HFFc6 (cell line): ENCODE results near the gene IGFN1. TPM values are rescaled to one million over a fixed set of nuclear protein-coding genes. Genes with fewer than 3 reads are reported as not detected.

ENCODE experiments used
- DNase-seq: peaks from one replicate; pipeline ENCODE4 v3.0.0-alpha.2; 2018
- H3K27ac Mint-ChIP-seq: 2 replicates; pipeline ENCODE4 v1.8.0; 2020; ENCODE audit warnings: mild to moderate bottlenecking, mixed read lengths
- H3K27me3 Mint-ChIP-seq: 2 replicates; pipeline ENCODE4 v1.8.0; 2021; ENCODE audit warnings: mild to moderate bottlenecking, moderate library complexity, mixed read lengths; ENCODE audit not compliant: insufficient read depth
- H3K36me3 Mint-ChIP-seq: 2 replicates; pipeline ENCODE4 v1.8.0; 2021; ENCODE audit warnings: low read depth, mixed read lengths
- H3K4me1 Mint-ChIP-seq: 2 replicates; pipeline ENCODE4 v1.8.0; 2020; ENCODE audit warnings: low read depth, mixed read lengths
- H3K4me3 Mint-ChIP-seq: 2 replicates; pipeline ENCODE4 v1.8.0; 2020; ENCODE audit warnings: mild to moderate bottlenecking, moderate library complexity, mixed read lengths
- H3K9me3 Mint-ChIP-seq: 2 replicates; pipeline ENCODE4 v1.8.0; 2020; ENCODE audit warnings: mild to moderate bottlenecking, mixed read lengths
- CTCF ChIP-seq: fragments of 200-600 bp; sonication (generic); IDR thresholded peaks from 2 replicates; pipeline ENCODE4 v1.5.0; 2021; ENCODE audit warnings: antibody characterized with exemption, mild to moderate bottlenecking
- total RNA-seq, 6 experiments: library from RNA; stranded (reverse); fragmentation: NEBNext Ultra II Directional; extraction: Animal tissue kit (Norgen Biotek cat#: 25700); gene quantifications; 2 replicates in 1 of 6; 3 replicates in 5 of 6; pipeline ENCODE4 v1.2.3, GENCODE V29; 2021

IGFN1 gene
- total RNA-seq, 6 experiments from 2014 or later, result not detected

- Mint-ChIP-seq H3K4me1 (peaks cover 17% of the 10 kb centered on the region), H3K4me3 (no peak overlapping the region), H3K27ac (no peak overlapping the region), H3K27me3 (peaks cover 23% of the 10 kb centered on the region), H3K36me3 (no peaks in the 10 kb centered on the region), H3K9me3 (no peaks in the 10 kb centered on the region)
- TF ChIP-seq CTCF, result no peak
- no peak for DNase-seq
Measured at GRCh38 chr1:201277441-201277840, 86.8 kb downstream of the IGFN1 start.

Other genes starting within 250 kb of the IGFN1 start
- gene KIF21B, start 167.1 kb upstream of the IGFN1 start, total RNA-seq, result not detected
- not detected for gene CACNA1S, start 78.4 kb upstream of the IGFN1 start, total RNA-seq
- not detected for gene ASCL5, start 63.6 kb upstream of the IGFN1 start, total RNA-seq
- gene TMEM9, start 36.4 kb upstream of the IGFN1 start, total RNA-seq, result 10 to 100 TPM; 60.3 to 72.7 (median 64.9) TPM
- gene PKP1, start 92.7 kb downstream of the IGFN1 start, total RNA-seq, result not detected
- gene TNNT2, start 186.9 kb downstream of the IGFN1 start, total RNA-seq, result not detected
- not detected for gene LAD1, start 208.5 kb downstream of the IGFN1 start, total RNA-seq
- gene TNNI1, start 230.9 kb downstream of the IGFN1 start, total RNA-seq, result not detected